SH-SY5Y (cell line): ENCODE results near the gene TOPAZ1.

Experiments
- GATA2 ChIP-seq: IDR thresholded peaks from 2 replicates; pipeline ENCODE4 v1.6.1; 2011; ENCODE audit warnings: mild to moderate bottlenecking, low read depth, low read length
- GATA3 ChIP-seq: IDR thresholded peaks from 2 replicates; pipeline ENCODE4 v1.6.1; 2011; ENCODE audit warnings: low read depth, mild to moderate bottlenecking, low read length, moderate library complexity

- TF ChIP-seq GATA2 = no peak
- no peak for TF ChIP-seq GATA3
These were observed 17.6 kb upstream of the TOPAZ1 start for GRCh38 chr3:44224131-44224530.
